WTC11 (cell line): ENCODE results near the gene RENBP.

ENCODE experiments used
- CBFB ChIP-seq: sonication (generic); formaldehyde crosslinking; IDR thresholded peaks from 2 replicates; pipeline ENCODE4 v1.8.1; 2022; ENCODE audit warnings: mild to moderate bottlenecking, low read depth, missing genetic modification reagents
- ELF4 ChIP-seq: sonication (generic); formaldehyde crosslinking; IDR thresholded peaks from 2 replicates; pipeline ENCODE4 v1.8.1; 2022; ENCODE audit warnings: low read depth, mild to moderate bottlenecking, moderate library complexity, missing genetic modification reagents
- FOXJ3 ChIP-seq: sonication (generic); formaldehyde crosslinking; IDR thresholded peaks from 2 replicates; pipeline ENCODE4 v1.9.0; 2021; ENCODE audit warnings: missing genetic modification reagents, mild to moderate bottlenecking, borderline replicate concordance
- GRHL2 ChIP-seq: fragments of 250-450 bp; sonication (Bioruptor Pico); IDR thresholded peaks from 2 replicates; pipeline ENCODE4 v1.8.0; 2022; ENCODE audit warnings: mild to moderate bottlenecking, moderate library complexity; ENCODE audit not compliant: insufficient replicate concordance, severe bottlenecking
- TCF7 ChIP-seq: sonication (generic); formaldehyde crosslinking; IDR thresholded peaks from 2 replicates; pipeline ENCODE4 v1.8.0; 2022; ENCODE audit warnings: mild to moderate bottlenecking, low read depth, missing genetic modification reagents, moderate library complexity
- TEAD1 ChIP-seq: sonication (generic); formaldehyde crosslinking; IDR thresholded peaks from 2 replicates; pipeline ENCODE4 v1.8.0; 2022; ENCODE audit warnings: mild to moderate bottlenecking, missing genetic modification reagents
- ZBTB21 ChIP-seq: sonication (generic); formaldehyde crosslinking; IDR thresholded peaks from 2 replicates; pipeline ENCODE4 v1.8.1; 2023; ENCODE audit warnings: mild to moderate bottlenecking, missing genetic modification reagents, borderline replicate concordance
- ZBTB43 ChIP-seq: sonication (generic); formaldehyde crosslinking; IDR thresholded peaks from 2 replicates; pipeline ENCODE4 v1.8.1; 2023; ENCODE audit warnings: mild to moderate bottlenecking, missing genetic modification reagents
- ZNF671 ChIP-seq: fragments of 250-450 bp; sonication (Bioruptor Pico); IDR thresholded peaks from 2 replicates; pipeline ENCODE4 v1.8.0; 2021; ENCODE audit warnings: mild to moderate bottlenecking
- TF ChIP-seq, protein P1 (sequence below): fragments of 200-600 bp; IDR thresholded peaks from 2 replicates; pipeline ENCODE4 v1.8.0; 2022; ENCODE audit warnings: antibody characterized with exemption
- TF ChIP-seq, protein P2 (sequence below): sonication (generic); formaldehyde crosslinking; IDR thresholded peaks from 2 replicates; pipeline ENCODE4 v1.8.0; 2023; ENCODE audit warnings: missing genetic modification reagents

DNA sequence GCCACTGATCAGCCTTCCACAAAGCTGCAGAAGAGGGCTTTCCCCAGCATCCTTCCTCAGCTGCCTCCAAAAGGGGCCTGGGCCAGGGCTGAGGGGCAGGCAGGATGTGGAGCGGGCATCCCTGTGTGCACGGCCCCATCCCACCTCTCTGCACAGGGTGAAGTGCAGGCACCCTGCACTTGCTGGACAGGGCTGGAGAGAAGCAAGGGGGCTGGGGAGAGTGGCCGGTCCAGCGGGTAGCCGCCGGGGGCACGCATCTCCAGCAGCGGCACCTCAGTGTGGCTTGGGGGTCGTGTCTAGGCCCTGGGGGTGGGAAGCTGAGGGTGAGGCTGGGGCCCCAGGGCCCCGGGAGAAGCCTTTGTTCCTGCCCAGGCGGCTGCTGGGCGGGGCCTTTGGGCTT is 37.0 kb downstream of the RENBP start:
- TF ChIP-seq FOXJ3 (no peak), TCF7 (CRISPR knock-in tag) (no peak), CBFB (CRISPR knock-in tag) (no peak), TEAD1 (CRISPR knock-in tag) (no peak), ELF4 (CRISPR knock-in tag) (no peak), GRHL2 (CRISPR knock-in tag) (no peak), ZBTB43 (no peak), ZBTB21 (no peak), ZNF671 (no peak)
- TF ChIP-seq, protein P1, sequence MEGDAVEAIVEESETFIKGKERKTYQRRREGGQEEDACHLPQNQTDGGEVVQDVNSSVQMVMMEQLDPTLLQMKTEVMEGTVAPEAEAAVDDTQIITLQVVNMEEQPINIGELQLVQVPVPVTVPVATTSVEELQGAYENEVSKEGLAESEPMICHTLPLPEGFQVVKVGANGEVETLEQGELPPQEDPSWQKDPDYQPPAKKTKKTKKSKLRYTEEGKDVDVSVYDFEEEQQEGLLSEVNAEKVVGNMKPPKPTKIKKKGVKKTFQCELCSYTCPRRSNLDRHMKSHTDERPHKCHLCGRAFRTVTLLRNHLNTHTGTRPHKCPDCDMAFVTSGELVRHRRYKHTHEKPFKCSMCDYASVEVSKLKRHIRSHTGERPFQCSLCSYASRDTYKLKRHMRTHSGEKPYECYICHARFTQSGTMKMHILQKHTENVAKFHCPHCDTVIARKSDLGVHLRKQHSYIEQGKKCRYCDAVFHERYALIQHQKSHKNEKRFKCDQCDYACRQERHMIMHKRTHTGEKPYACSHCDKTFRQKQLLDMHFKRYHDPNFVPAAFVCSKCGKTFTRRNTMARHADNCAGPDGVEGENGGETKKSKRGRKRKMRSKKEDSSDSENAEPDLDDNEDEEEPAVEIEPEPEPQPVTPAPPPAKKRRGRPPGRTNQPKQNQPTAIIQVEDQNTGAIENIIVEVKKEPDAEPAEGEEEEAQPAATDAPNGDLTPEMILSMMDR = no peak
- TF ChIP-seq, protein P2, sequence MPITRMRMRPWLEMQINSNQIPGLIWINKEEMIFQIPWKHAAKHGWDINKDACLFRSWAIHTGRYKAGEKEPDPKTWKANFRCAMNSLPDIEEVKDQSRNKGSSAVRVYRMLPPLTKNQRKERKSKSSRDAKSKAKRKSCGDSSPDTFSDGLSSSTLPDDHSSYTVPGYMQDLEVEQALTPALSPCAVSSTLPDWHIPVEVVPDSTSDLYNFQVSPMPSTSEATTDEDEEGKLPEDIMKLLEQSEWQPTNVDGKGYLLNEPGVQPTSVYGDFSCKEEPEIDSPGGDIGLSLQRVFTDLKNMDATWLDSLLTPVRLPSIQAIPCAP (CRISPR knock-in tag) = no peak
